Hematopoietic multipotent progenitor cell treated with erythropoietin and hydrocortisone succinate and interleukin-3 and kit ligand, for 15 days (in vitro differentiated cells): ENCODE measurements around the gene EYA2.
A peak's percentile ranks its signal among the peaks of the same experiment; 100 is the strongest.
"Not testable (repeated sequence)": the region's sequence is repeated elsewhere in the genome, so short reads cannot be mapped to it uniquely, and the experiment has no call there.

Source experiments
- DNase-seq: peaks from one replicate; pipeline ENCODE4 v3.0.0-alpha.2; 2015; ENCODE audit warnings: low spot score

Gene EYA2

GRCh38 chr20:47204850-47205122 is 310.1 kb downstream of the EYA2 start:
- not testable (repeated sequence) for DNase-seq

GRCh38 chr20:47205577-47206123 is 311.0 kb downstream of the EYA2 start:
- DNase-seq = peak; percentile 17

GRCh38 chr20:47206552-47206951 is 311.9 kb downstream of the EYA2 start:
- not testable (repeated sequence) for DNase-seq

GRCh38 chr20:47206962-47207641 is 312.5 kb downstream of the EYA2 start:
- no peak for DNase-seq

- no peak for DNase-seq
Measured at GRCh38 chr20:47208534-47209174, 314.0 kb downstream of the EYA2 start.

- DNase-seq = no peak
Measured at GRCh38 chr20:47209982-47210381, 315.3 kb downstream of the EYA2 start.

GRCh38 chr20:47210470-47210869 is 315.8 kb downstream of the EYA2 start:
- no peak for DNase-seq

- no peak for DNase-seq
Measured at GRCh38 chr20:47211036-47211435, 316.4 kb downstream of the EYA2 start.

- no peak for DNase-seq
Measured at GRCh38 chr20:47212606-47213207, 318.1 kb downstream of the EYA2 start.

GRCh38 chr20:47213966-47214365 is 319.3 kb downstream of the EYA2 start:
- DNase-seq = no peak

GRCh38 chr20:47215653-47216397 is 321.2 kb downstream of the EYA2 start:
- no peak for DNase-seq

- DNase-seq = no peak
Measured at GRCh38 chr20:47216819-47217410, 322.3 kb downstream of the EYA2 start.

- no peak for DNase-seq
Measured at GRCh38 chr20:47217482-47218446, 323.1 kb downstream of the EYA2 start.

- DNase-seq = peak; percentile 61
Measured at GRCh38 chr20:47220161-47220582, 325.5 kb downstream of the EYA2 start.

GRCh38 chr20:47221036-47221625 is 326.5 kb downstream of the EYA2 start:
- DNase-seq = no peak

GRCh38 chr20:47222468-47223119 is 328.0 kb downstream of the EYA2 start:
- no peak for DNase-seq

- DNase-seq = no peak
Measured at GRCh38 chr20:47223896-47224295, 329.3 kb downstream of the EYA2 start.

- DNase-seq = no peak
Measured at GRCh38 chr20:47224300-47224791, 329.7 kb downstream of the EYA2 start.

- no peak for DNase-seq
Measured at GRCh38 chr20:47224857-47225256, 330.2 kb downstream of the EYA2 start.

- no peak for DNase-seq
Measured at GRCh38 chr20:47225458-47225857, 330.8 kb downstream of the EYA2 start.
